Mucosa of stomach (tissue), 1 donor: ENCODE results near the gene GRK4.

Source experiments
- H3K27me3 ChIP-seq: one replicate; pipeline ENCODE4 v1.7.0; 2013; ENCODE audit warnings: mild to moderate bottlenecking, low read length; ENCODE audit not compliant: control insufficient read depth, insufficient read depth
- H3K36me3 ChIP-seq: one replicate; pipeline ENCODE4 v1.7.0; 2013; ENCODE audit warnings: low read length; ENCODE audit not compliant: control insufficient read depth, insufficient read depth
- H3K4me1 ChIP-seq: one replicate; pipeline ENCODE4 v1.7.0; 2013; ENCODE audit warnings: mild to moderate bottlenecking, low read length; ENCODE audit not compliant: control insufficient read depth, insufficient read depth
- H3K4me3 ChIP-seq: one replicate; pipeline ENCODE4 v1.7.0; 2013; ENCODE audit warnings: low read length
- H3K9ac ChIP-seq: one replicate; pipeline ENCODE4 v1.7.0; 2013; ENCODE audit warnings: mild to moderate bottlenecking, low read length, moderate library complexity
- H3K9me3 ChIP-seq: one replicate; pipeline ENCODE4 v1.7.0; 2013; ENCODE audit warnings: mild to moderate bottlenecking, low read length, moderate library complexity; ENCODE audit not compliant: control insufficient read depth
- donor health status: Pancreatic carcinoma.

Gene GRK4

DNA sequence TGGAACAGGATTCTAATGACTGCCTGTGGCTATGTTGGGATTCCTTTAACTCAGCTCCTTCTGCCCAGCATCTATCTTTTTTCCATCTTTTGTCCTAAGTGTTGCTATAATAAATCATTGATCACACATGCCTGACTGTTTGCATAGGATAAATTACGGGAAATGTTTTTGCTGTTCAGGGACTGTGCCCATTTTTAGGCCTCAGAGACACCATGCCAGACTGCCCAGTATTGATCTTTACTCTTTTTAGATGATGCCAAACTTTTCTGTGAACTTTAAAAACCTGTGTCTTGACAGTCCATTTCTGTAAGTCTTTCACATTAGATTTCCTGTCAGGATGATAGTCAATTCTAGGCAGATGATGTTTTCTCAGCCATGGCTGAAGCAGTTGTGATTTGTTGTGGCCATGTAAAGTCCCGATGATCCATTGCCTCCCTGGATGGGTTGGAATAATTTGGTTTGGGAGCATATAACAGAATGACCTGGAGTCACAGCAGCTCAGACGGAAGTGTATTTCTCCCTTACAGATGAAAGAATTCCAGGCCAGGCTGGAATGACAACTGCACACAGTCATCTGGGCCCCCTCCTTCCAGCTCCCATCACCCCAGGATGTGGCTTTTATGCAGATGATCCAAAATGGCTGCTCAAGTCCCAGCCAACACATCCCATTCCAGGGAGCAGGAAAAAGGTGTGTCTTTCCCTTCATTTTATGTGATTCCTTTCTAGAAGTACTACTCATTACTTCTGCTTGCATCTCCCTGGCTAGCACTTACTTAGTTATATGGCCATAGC, 107.5 kb downstream of the GRK4 start:
- H3K9ac ChIP-seq: no peak overlapping the region
- H3K4me3 ChIP-seq: no peak overlapping the region
- H3K4me1 ChIP-seq: no peaks in the 10 kb centered on the region
- H3K9me3 ChIP-seq: no peaks in the 10 kb centered on the region
- H3K27me3 ChIP-seq: no peaks in the 10 kb centered on the region
- no peaks in the 10 kb centered on the region for H3K36me3 ChIP-seq

DNA sequence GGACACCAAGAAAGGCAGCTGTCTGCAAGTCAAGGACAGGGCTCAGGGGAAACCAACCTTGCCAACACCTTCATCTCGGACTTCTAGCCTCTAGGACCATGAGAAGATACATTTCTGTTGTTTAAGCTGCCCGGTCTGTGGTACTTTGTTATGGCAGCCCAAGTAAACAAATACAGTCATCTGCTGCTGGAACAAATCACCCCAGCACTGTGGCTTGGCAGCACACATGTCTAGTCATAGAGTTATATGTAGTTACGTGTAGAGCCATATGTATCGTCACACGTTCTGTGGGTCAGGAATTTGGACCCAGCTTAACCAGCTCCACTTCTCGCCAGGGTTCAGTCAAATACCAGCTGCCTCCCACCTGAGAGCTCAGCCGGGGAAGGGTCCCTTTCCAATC, 108.4 kb downstream of the GRK4 start:
- Histone ChIP-seq H3K9me3 (no peaks in the 10 kb centered on the region), H3K27me3 (no peaks in the 10 kb centered on the region), H3K4me1 (no peaks in the 10 kb centered on the region), H3K36me3 (no peaks in the 10 kb centered on the region), H3K9ac (no peak overlapping the region), H3K4me3 (no peak overlapping the region)

GRCh38 chr4:3073158-3074077, 110.0 kb downstream of the GRK4 start:
- peak overlapping the region; percentile 64 for H3K9ac ChIP-seq

GRCh38 chr4:3074078-3074845, 110.9 kb downstream of the GRK4 start, which contains the start of the genes HTT and HTT-AS:
Gene HTT, plus strand, starts transcription at chr4:3074681. Its CDS starts 145 bp downstream, at chr4:3074826.
Gene HTT-AS, minus strand, starts transcription at chr4:3074538.
- no peaks in the 10 kb centered on the region for H3K27me3 ChIP-seq
- H3K9me3 ChIP-seq: no peaks in the 10 kb centered on the region
- H3K36me3 ChIP-seq: no peaks in the 10 kb centered on the region
- H3K4me3 ChIP-seq: peak within 1 kb of the TSS; percentile 77
- H3K9ac ChIP-seq: peak within 1 kb of the TSS; percentile 92
- H3K4me1 ChIP-seq: no peaks in the 10 kb centered on the region

More at GRCh38 chr4:3073158-3074077, 110.0 kb downstream of the GRK4 start:
- no peaks in the 10 kb centered on the region for H3K36me3 ChIP-seq
- no peaks in the 10 kb centered on the region for H3K4me1 ChIP-seq
- H3K9me3 ChIP-seq: no peaks in the 10 kb centered on the region
- peak overlapping the region; percentile 41 for H3K4me3 ChIP-seq
- H3K27me3 ChIP-seq: no peaks in the 10 kb centered on the region

GRCh38 chr4:3074846-3075651, 111.7 kb downstream of the GRK4 start:
- no peaks in the 10 kb centered on the region for H3K9me3 ChIP-seq
- H3K36me3 ChIP-seq: no peaks in the 10 kb centered on the region
- no peaks in the 10 kb centered on the region for H3K27me3 ChIP-seq
- peak overlapping the region; percentile 92 for H3K9ac ChIP-seq
- H3K4me1 ChIP-seq: no peaks in the 10 kb centered on the region
- H3K4me3 ChIP-seq: peak overlapping the region; percentile 77

DNA sequence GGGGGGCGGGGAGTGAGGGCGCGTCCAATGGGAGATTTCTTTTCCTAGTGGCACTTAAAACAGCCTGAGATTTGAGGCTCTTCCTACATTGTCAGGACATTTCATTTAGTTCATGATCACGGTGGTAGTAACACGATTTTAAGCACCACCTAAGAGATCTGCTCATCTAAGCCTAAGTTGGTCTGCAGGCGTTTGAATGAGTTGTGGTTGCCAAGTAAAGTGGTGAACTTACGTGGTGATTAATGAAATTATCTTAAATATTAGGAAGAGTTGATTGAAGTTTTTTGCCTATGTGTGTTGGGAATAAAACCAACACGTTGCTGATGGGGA, 112.2 kb downstream of the GRK4 start:
- H3K4me3 ChIP-seq: no peak overlapping the region
- H3K36me3 ChIP-seq: no peaks in the 10 kb centered on the region
- no peaks in the 10 kb centered on the region for H3K4me1 ChIP-seq
- H3K27me3 ChIP-seq: no peaks in the 10 kb centered on the region
- H3K9ac ChIP-seq: peak overlapping the region; percentile 92
- H3K9me3 ChIP-seq: no peaks in the 10 kb centered on the region

GRCh38 chr4:3077796-3078195, 114.4 kb downstream of the GRK4 start:
- Histone ChIP-seq H3K36me3 (no peaks in the 10 kb centered on the region), H3K9ac (no peak overlapping the region), H3K4me3 (no peak overlapping the region), H3K4me1 (no peaks in the 10 kb centered on the region), H3K9me3 (no peaks in the 10 kb centered on the region), H3K27me3 (no peaks in the 10 kb centered on the region)

DNA sequence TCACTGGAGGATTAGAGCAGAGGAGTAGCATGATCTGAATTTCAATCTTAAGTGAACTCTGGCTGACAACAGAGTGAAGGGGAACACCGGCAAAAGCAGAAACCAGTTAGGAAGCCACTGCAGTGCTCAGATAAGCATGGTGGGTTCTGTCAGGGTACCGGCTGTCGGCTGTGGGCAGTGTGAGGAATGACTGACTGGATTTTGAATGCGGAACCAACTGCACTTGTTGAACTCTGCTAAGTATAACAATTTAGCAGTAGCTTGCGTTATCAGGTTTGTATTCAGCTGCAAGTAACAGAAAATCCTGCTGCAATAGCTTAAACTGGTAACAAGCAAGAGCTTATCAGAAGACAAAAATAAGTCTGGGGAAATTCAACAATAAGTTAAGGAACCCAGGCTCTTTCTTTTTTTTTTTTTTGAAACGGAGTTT, 116.3 kb downstream of the GRK4 start:
- Histone ChIP-seq H3K9me3 (no peaks in the 10 kb centered on the region), H3K4me1 (no peaks in the 10 kb centered on the region), H3K9ac (no peak overlapping the region), H3K36me3 (no peaks in the 10 kb centered on the region), H3K27me3 (no peaks in the 10 kb centered on the region), H3K4me3 (no peak overlapping the region)

- H3K36me3 ChIP-seq: no peaks in the 10 kb centered on the region
- H3K9me3 ChIP-seq: no peaks in the 10 kb centered on the region
- no peaks in the 10 kb centered on the region for H3K4me1 ChIP-seq
- H3K4me3 ChIP-seq: no peak overlapping the region
- no peak overlapping the region for H3K9ac ChIP-seq
- H3K27me3 ChIP-seq: no peaks in the 10 kb centered on the region
These were observed 119.6 kb downstream of the GRK4 start for GRCh38 chr4:3082925-3083515.

GRCh38 chr4:3083732-3084131, 120.4 kb downstream of the GRK4 start:
- H3K36me3 ChIP-seq: no peaks in the 10 kb centered on the region
- no peaks in the 10 kb centered on the region for H3K27me3 ChIP-seq
- no peaks in the 10 kb centered on the region for H3K4me1 ChIP-seq
- no peaks in the 10 kb centered on the region for H3K9me3 ChIP-seq
- no peak overlapping the region for H3K9ac ChIP-seq
- H3K4me3 ChIP-seq: no peak overlapping the region
